HG03575 (cell line): ENCODE measurements around the gene CAPZA1.

Experiments
- ATAC-seq: cut with Tn5 transposase; IDR thresholded peaks from one replicate; pipeline ENCODE4 v1.9.1; 2021; ENCODE audit not compliant: unreplicated experiment, insufficient number of reproducible peaks, low FRiP score; ENCODE audit errors: extremely low read depth

CAPZA1 gene

GRCh38 chr1:112674440-112674985 is 54.9 kb downstream of the CAPZA1 start, which contains the start of gene MOV10:
TSS of gene MOV10 (plus strand) at chr1:112674659. CDS start at chr1:112674913, 254 bp downstream.
- no peak for ATAC-seq

DNA sequence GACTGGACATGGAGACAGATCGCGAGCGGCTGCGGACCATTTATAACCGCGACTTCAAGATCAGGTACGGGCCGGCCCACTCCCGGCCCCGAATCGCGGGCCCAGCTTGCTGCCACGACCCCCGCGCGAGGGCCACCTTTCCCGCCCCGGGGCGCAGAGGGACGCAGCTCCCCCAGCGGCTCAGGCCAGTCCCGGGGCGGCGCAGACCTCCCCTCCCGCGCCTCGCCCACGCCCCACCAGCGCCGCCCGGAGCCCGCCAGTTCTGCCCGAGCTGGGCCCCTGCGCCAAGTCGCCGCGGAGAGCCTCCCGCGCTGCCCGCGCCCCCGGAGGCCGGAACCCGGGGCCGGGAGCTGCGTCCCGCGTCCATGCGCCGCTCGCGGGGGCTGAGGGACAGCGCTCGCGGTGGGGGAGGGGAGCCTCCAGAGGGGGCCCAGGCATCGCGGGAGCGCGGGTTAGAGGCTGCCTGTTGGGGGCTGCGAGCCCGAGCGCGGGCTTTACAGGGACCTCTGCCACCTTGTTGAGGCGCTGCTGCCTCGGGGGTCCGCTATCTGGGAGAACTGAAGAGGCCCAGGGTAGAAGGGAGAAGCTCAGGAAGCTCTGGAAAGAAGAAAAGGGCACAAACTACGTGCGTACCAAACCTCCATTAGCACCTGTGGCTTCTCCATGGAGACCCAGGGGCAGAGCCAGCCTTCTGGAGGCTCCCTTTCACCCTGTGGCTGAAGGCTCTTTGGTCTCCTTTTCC is 55.5 kb downstream of the CAPZA1 start:
- no peak for ATAC-seq

- no peak for ATAC-seq
These were observed 56.2 kb downstream of the CAPZA1 start for GRCh38 chr1:112675728-112676381.

DNA sequence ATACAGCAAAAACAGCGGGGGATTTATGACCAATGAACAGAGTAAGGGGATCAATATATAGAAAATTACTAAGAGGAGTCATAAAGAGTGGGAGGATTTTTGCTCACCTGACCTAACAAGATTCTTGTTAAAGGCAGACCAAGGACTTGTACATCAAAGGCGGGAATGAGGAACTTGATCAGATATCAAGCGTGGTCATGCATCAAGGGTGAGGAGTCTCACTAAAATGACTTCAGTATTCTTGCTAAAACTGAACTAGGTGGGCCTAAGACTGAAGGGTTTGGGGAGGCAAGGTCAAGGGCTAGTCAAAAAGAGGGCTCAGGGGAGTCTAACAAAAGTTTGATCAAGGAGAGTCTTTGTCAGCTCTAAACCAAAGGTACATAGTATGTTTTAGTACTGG is 56.9 kb downstream of the CAPZA1 start:
- no peak for ATAC-seq

DNA sequence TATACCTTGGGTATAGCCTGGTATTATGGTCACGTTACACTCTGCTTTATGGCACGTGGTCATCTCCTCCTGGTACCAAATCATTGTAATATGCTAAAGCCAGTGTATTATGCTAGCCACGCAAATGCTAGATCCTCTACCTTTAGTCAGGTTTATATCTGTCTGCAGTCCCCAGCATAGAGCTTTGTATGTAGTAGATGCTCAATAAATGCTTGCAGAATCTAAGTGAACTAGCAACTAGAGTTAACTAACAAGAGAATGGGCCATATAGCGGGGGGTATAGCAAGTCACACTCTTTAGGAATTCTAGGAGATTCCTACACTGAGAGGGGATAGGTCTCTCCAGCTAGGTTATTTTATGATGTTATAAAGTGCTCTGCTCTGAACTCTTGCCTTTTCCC is 57.9 kb downstream of the CAPZA1 start:
- ATAC-seq, result no peak

DNA sequence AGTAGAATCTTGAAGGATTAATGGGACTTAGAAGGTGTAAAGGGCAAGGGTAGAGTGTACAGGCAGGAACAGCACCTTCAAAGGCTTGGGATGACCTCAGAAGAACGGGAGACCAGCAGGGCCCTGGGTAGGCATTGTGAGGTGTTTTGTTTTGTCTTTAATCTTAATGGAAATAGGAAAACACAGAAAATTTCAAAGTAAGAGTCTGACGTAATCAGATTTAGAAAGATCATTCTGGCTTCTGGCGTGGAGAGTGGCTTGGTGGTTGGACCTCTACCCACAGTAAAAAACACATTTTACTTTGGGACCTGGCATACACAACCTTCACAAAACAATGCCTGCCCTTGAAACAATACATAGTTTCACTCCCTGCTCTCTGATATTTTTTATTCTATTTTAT is 59.0 kb downstream of the CAPZA1 start:
- no peak for ATAC-seq

DNA sequence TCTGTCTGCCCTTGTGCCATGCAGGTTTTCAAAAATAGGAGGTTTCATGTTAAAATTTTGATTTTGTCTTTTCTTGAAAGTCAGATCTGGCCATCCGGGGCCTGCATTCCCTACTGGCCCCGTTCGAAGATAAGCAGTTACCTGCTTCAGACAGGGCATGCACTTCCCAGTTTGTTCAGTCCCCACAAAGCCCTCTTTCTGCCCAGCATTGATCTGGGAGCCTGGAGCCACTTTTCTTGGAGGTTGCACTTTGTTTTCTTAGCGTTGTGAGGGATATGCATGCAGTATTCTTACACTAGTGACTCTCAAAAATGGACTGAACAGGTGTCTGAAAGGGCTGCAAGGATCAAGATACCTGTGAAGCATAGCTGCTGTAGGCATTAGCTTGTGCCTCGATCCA is 66.3 kb downstream of the CAPZA1 start:
- ATAC-seq, result no peak

- no peak for ATAC-seq
These were observed 66.8 kb downstream of the CAPZA1 start for GRCh38 chr1:112686417-112686816.

DNA sequence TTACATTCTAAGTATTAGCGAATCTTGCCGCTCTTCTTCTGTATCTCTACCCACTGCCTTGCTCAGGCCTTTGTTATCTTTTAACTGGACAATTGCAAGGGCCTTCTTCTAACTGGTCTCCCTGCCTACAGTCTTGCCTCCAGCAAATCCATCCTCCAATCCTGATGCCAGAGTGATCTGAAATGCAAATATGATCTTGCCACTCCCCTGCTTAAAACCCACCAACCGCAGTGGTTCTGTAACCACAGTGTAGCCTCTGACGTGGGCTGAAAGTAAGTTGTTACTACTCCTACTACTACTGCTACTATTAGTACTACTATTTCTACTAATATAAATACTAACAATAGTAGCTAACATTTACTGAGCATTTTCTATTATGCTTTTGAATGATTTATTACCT is 67.2 kb downstream of the CAPZA1 start:
- ATAC-seq, result no peak

DNA sequence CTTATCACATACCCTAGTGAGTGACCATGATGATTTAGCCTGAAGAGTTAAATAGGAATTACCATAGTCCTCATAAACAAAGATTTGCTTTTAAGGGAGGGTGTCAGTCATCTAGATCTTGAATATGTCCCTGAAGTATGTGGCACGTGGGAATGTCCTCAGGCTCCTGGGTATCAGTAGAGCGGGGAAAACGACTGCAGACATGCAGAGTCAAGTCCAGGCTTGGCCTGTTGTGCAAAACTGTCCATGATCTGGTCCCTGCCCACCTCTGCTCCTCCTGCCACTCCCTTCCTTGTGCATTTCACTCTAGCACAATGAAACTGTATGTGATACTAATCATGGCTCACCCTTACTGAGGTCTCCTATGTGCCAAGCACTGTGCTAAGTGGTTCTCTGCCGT is 67.7 kb downstream of the CAPZA1 start:
- ATAC-seq, result no peak

DNA sequence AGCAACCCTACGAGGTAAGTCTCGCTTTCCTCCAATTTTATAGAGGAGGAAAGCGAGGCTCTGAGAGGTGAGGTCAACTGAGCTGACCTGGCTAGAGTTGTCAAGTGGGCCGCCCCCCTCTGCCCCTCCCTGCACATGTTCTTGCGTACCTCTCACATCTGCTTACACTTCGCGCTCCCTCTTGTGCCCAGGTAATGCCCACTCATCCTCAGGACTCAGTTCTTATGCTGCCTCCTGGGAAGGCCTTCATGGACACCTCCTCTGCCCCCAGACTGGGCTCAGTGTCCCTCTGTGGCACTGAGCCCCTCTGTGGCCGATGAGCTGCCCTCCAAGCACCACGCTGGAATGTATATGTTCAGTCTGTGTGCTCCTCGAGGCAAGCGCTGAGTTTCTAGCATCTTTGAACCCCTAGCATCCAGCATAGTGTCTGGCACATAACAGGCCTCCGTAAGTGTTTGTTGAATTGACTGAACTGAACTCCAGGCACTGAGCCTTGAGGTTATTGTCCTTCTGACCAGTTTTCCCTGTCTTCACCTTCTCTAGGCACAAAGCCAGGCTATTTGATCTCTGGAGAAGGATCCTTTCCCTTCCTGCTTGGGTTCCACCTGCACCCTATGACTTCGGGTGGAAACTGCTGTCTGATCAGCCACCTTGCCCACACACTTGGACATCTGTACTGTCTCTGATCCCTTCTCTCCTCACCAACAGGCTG is 68.3 kb downstream of the CAPZA1 start:
- no peak for ATAC-seq

DNA sequence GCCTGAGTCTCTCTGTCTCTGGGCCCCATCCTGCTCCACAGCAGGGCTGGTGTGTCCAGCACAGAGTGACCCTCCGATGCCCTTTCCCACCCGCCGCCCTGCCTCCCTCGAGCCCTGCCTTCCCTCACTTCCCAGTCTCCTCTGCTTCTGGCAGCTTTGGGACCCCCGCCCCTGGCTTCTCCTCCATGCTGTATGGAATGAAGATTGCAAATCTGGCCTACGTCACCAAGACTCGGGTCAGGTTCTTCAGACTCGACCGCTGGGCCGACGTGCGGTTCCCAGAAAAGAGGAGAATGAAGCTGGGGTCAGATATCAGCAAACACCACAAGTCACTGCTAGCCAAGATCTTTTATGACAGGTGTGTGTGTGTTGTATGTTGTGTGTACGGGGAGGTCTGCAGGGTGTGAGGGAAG is 69.2 kb downstream of the CAPZA1 start:
- no peak for ATAC-seq

GRCh38 chr1:112689196-112689841 is 69.7 kb downstream of the CAPZA1 start:
- no peak for ATAC-seq

- no peak for ATAC-seq
These were observed 70.2 kb downstream of the CAPZA1 start for GRCh38 chr1:112689842-112690237.

- ATAC-seq, result no peak
These were observed 73.0 kb downstream of the CAPZA1 start for GRCh38 chr1:112692681-112693080.

DNA sequence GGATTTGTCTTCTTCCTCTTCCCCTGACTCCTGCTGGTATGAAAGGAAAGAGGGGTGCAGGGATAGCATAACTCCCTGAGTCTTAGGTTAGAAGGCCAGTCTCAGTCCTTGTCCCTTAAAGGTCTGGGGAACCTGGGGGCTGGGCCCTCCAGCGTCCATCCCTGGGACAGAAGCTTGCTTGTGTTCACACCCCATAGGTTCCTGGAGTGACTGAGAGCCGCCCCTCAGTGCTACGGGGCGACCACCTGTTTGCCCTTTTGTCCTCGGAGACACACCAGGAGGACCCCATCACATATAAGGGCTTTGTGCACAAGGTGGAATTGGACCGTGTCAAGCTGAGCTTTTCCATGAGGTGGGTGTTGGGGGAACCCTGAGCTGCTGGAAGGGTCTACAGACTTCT is 74.2 kb downstream of the CAPZA1 start:
- ATAC-seq, result no peak

- ATAC-seq, result no peak
These were observed 74.8 kb downstream of the CAPZA1 start for GRCh38 chr1:112694363-112694929.

DNA sequence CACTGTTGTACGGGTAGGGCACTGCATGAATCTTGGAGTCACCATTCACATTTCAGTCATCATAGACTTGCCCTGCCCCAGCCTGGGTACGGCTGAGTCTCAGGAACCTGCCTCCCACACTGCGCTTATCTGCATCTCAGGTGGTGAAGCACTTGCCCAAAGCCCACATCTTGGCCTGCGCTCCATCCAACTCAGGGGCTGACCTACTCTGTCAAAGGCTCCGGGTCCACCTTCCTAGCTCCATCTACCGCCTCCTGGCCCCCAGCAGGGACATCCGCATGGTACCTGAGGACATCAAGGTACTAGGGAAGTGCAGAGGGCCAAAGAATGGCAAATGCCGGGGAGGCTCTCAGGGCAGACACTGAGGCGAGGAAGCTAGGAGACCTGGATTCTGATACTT is 75.6 kb downstream of the CAPZA1 start:
- ATAC-seq, result no peak
